Neuron (in vitro differentiated cells): ENCODE measurements around the gene STAG1.
"Not testable (repeated sequence)": the region's sequence is repeated elsewhere in the genome, so short reads cannot be mapped to it uniquely, and the experiment has no call there.

Experiments used
- H2AFZ ChIP-seq: one replicate; pipeline ENCODE4 v1.6.1; 2013; ENCODE audit warnings: low read depth, mild to moderate bottlenecking, inconsistent platforms, low read length, moderate library complexity
- H3K27me3 ChIP-seq: one replicate; pipeline ENCODE4 v1.6.1; 2013; ENCODE audit warnings: low read length; ENCODE audit not compliant: insufficient read depth
- H3K36me3 ChIP-seq: one replicate; pipeline ENCODE4 v1.6.1; 2013; ENCODE audit warnings: low read length; ENCODE audit not compliant: insufficient read depth
- H3K4me1 ChIP-seq: one replicate; pipeline ENCODE4 v1.6.1; 2013; ENCODE audit warnings: low read length; ENCODE audit not compliant: insufficient read depth
- H3K4me3 ChIP-seq: 2 replicates; pipeline ENCODE4 v1.5.1; 2013; ENCODE audit warnings: mild to moderate bottlenecking, low read length, moderate library complexity
- H3K9me3 ChIP-seq: one replicate; pipeline ENCODE4 v1.6.1; 2013; ENCODE audit warnings: low read length

Gene STAG1

GRCh38 chr3:136734382-136735070 is 17.7 kb downstream of the STAG1 start:
- H3K9me3 ChIP-seq: no peaks in the 10 kb centered on the region
- H3K4me3 ChIP-seq: no peak overlapping the region
- H3K36me3 ChIP-seq: no peaks in the 10 kb centered on the region
- H3K27me3 ChIP-seq: no peaks in the 10 kb centered on the region
- H3K4me1 ChIP-seq: peaks cover 5% of the 10 kb centered on the region
- H2AFZ ChIP-seq: no peak overlapping the region

GRCh38 chr3:136733317-136733833 is 18.8 kb downstream of the STAG1 start:
- Histone ChIP-seq H3K4me1 (peaks cover 5% of the 10 kb centered on the region), H3K27me3 (no peaks in the 10 kb centered on the region), H2AFZ (no peak overlapping the region), H3K9me3 (no peaks in the 10 kb centered on the region), H3K36me3 (no peaks in the 10 kb centered on the region), H3K4me3 (no peak overlapping the region)

GRCh38 chr3:136731274-136731884 is 20.8 kb downstream of the STAG1 start:
- Histone ChIP-seq H3K36me3 (no peaks in the 10 kb centered on the region), H3K4me1 (peaks cover 5% of the 10 kb centered on the region), H3K4me3 (no peak overlapping the region), H3K27me3 (no peaks in the 10 kb centered on the region), H2AFZ (no peak overlapping the region), H3K9me3 (no peaks in the 10 kb centered on the region)

GRCh38 chr3:136730595-136731273 is 21.4 kb downstream of the STAG1 start:
- Histone ChIP-seq H3K9me3 (no peaks in the 10 kb centered on the region), H3K4me3 (no peak overlapping the region), H3K36me3 (no peaks in the 10 kb centered on the region), H2AFZ (no peak overlapping the region), H3K4me1 (peaks cover 5% of the 10 kb centered on the region), H3K27me3 (no peaks in the 10 kb centered on the region)

- Histone ChIP-seq H3K4me1 (no peaks in the 10 kb centered on the region), H3K4me3 (no peak overlapping the region), H3K27me3 (no peaks in the 10 kb centered on the region), H3K9me3 (no peaks in the 10 kb centered on the region), H2AFZ (no peak overlapping the region), H3K36me3 (no peaks in the 10 kb centered on the region)
These were observed 23.3 kb downstream of the STAG1 start for GRCh38 chr3:136728918-136729317.

GRCh38 chr3:136728473-136728872 is 23.7 kb downstream of the STAG1 start:
- Histone ChIP-seq H3K9me3 (no peaks in the 10 kb centered on the region), H3K4me3 (no peak overlapping the region), H2AFZ (no peak overlapping the region), H3K27me3 (no peaks in the 10 kb centered on the region), H3K4me1 (no peaks in the 10 kb centered on the region), H3K36me3 (no peaks in the 10 kb centered on the region)

GRCh38 chr3:136725468-136725867 is 26.7 kb downstream of the STAG1 start:
- no peaks in the 10 kb centered on the region for H3K9me3 ChIP-seq

GRCh38 chr3:136722916-136723315 is 29.3 kb downstream of the STAG1 start:
- not testable (repeated sequence) for H3K4me3 ChIP-seq, H3K4me1 ChIP-seq, H2AFZ ChIP-seq, H3K9me3 ChIP-seq, H3K27me3 ChIP-seq, H3K36me3 ChIP-seq

More at GRCh38 chr3:136725468-136725867, 26.7 kb downstream of the STAG1 start:
- Histone ChIP-seq H3K4me3 (no peak overlapping the region), H3K27me3 (no peaks in the 10 kb centered on the region), H3K36me3 (no peaks in the 10 kb centered on the region), H2AFZ (no peak overlapping the region), H3K4me1 (no peaks in the 10 kb centered on the region)

- H3K4me3 ChIP-seq, H3K9me3 ChIP-seq, H3K36me3 ChIP-seq, H3K27me3 ChIP-seq, H3K4me1 ChIP-seq, H2AFZ ChIP-seq: not testable (repeated sequence)
These were observed 29.8 kb downstream of the STAG1 start for GRCh38 chr3:136722399-136722798.

- no peak overlapping the region for H2AFZ ChIP-seq
- H3K9me3 ChIP-seq: no peaks in the 10 kb centered on the region
- H3K4me1 ChIP-seq: no peaks in the 10 kb centered on the region
- H3K27me3 ChIP-seq: no peaks in the 10 kb centered on the region
- no peak overlapping the region for H3K4me3 ChIP-seq
- H3K36me3 ChIP-seq: peaks cover 2% of the 10 kb centered on the region
These were observed 32.1 kb downstream of the STAG1 start for GRCh38 chr3:136720091-136720490.

GRCh38 chr3:136716629-136717028 is 35.5 kb downstream of the STAG1 start:
- H3K4me1 ChIP-seq: no peaks in the 10 kb centered on the region
- peaks cover 3% of the 10 kb centered on the region for H3K9me3 ChIP-seq
- no peak overlapping the region for H3K4me3 ChIP-seq
- no peaks in the 10 kb centered on the region for H3K27me3 ChIP-seq
- peaks cover 2% of the 10 kb centered on the region for H3K36me3 ChIP-seq
- no peak overlapping the region for H2AFZ ChIP-seq

GRCh38 chr3:136714020-136714419 is 38.2 kb downstream of the STAG1 start:
- Histone ChIP-seq H2AFZ (no peak overlapping the region), H3K4me3 (no peak overlapping the region), H3K27me3 (no peaks in the 10 kb centered on the region), H3K36me3 (no peaks in the 10 kb centered on the region), H3K4me1 (no peaks in the 10 kb centered on the region), H3K9me3 (peaks cover 3% of the 10 kb centered on the region)

GRCh38 chr3:136712941-136713340 is 39.2 kb downstream of the STAG1 start:
- no peaks in the 10 kb centered on the region for H3K4me1 ChIP-seq
- no peaks in the 10 kb centered on the region for H3K27me3 ChIP-seq
- H2AFZ ChIP-seq: no peak overlapping the region
- no peaks in the 10 kb centered on the region for H3K36me3 ChIP-seq
- no peak overlapping the region for H3K4me3 ChIP-seq
- H3K9me3 ChIP-seq: peaks cover 3% of the 10 kb centered on the region
